ENCODE results near the gene CD99L2. TPM values are rescaled to one million over a fixed set of nuclear protein-coding genes. Genes with fewer than 3 reads are reported as not detected.

CD99L2 gene
- total and polyA plus RNA-seq, 8 donors = 35.0 to 45.6 (median 41.0) TPM

DNA sequence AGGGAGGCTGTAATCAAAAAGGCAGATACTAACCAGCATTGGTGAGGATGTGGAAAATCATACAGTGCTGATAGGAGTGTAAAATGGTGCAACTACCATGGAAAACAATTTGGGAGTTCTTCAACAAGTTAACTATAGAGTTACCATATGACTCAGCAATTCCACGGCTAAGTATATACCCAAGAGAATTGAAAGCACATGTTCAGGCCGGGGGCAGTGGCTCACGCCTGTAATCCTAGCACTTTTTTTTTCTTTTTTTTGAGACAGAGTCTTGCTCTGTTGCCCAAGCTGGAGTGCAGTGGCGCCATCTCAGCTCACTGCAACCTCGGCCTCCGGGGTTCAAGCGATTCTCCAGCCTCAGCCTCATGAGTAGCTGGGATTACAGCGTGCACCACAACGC lies 15.0 kb upstream of the CD99L2 start:
- intact Hi-C loops (cut with DNase I) = no loop called here
- H3K9me3 ChIP-seq = no peaks in the 10 kb centered on the region
- no peaks in the 10 kb centered on the region for H3K4me1 ChIP-seq
- TF ChIP-seq, protein P1, sequence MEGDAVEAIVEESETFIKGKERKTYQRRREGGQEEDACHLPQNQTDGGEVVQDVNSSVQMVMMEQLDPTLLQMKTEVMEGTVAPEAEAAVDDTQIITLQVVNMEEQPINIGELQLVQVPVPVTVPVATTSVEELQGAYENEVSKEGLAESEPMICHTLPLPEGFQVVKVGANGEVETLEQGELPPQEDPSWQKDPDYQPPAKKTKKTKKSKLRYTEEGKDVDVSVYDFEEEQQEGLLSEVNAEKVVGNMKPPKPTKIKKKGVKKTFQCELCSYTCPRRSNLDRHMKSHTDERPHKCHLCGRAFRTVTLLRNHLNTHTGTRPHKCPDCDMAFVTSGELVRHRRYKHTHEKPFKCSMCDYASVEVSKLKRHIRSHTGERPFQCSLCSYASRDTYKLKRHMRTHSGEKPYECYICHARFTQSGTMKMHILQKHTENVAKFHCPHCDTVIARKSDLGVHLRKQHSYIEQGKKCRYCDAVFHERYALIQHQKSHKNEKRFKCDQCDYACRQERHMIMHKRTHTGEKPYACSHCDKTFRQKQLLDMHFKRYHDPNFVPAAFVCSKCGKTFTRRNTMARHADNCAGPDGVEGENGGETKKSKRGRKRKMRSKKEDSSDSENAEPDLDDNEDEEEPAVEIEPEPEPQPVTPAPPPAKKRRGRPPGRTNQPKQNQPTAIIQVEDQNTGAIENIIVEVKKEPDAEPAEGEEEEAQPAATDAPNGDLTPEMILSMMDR (IDR thresholded peaks at IDR 0.05) = no peak
- no peaks in the 10 kb centered on the region for H3K27me3 ChIP-seq
- no peaks in the 10 kb centered on the region for H3K36me3 ChIP-seq
- no peak overlapping the region for H3K4me3 ChIP-seq
- ATAC-seq (no peak), DNase-seq (no peak)
- no peak overlapping the region for H3K27ac ChIP-seq

DNA sequence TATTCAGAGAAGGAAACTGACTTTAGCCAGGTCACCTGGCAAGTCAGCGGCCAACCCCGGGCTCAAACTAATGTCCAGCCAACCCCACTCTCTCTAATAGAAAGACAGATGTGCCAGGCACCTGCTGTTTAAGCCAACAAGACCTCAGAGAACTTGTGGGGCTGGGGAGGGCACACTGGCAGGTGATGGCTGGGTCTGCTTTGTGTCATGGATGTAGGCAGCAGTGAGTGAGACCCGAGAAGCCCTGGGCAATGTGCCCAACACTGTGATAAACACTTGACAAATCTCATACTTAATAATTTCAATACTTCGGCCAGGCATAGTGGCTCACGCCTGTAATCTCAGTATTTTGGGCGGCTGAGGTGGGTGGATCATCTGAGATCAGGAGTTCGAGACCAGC lies 9.0 kb upstream of the CD99L2 start:
- no peaks in the 10 kb centered on the region for H3K36me3 ChIP-seq
- H3K4me3 ChIP-seq = no peak overlapping the region
- intact Hi-C loops (cut with DNase I) = no loop called here
- TF ChIP-seq, protein P1 (IDR thresholded peaks at IDR 0.05) = no peak
- no peaks in the 10 kb centered on the region for H3K9me3 ChIP-seq
- no peaks in the 10 kb centered on the region for H3K4me1 ChIP-seq
- no peak overlapping the region for H3K27ac ChIP-seq
- DNase-seq (no peak), ATAC-seq (no peak)
- H3K27me3 ChIP-seq = no peaks in the 10 kb centered on the region

DNA sequence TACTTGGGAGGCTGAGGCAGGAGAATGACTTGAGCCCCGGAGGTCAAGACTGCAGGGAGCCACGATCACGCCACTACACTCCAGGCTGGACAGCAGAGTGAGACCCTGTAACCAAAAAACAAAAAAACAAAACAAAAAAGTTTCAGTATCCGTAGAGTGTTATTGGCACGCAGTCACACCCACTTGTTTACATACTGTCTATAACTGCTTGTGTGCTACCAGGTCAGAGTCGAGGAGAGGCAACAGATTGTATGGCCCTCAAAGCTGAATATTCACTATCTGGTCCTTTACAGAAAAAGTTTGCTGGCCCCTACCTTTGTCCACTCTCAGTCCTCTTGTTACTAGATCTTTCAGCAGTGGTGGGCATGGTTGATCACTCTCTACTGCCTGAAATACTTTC lies 8.2 kb upstream of the CD99L2 start:
- Histone ChIP-seq H3K36me3 (no peaks in the 10 kb centered on the region), H3K4me3 (no peak overlapping the region), H3K27me3 (no peaks in the 10 kb centered on the region), H3K9me3 (no peaks in the 10 kb centered on the region), H3K27ac (no peak overlapping the region), H3K4me1 (no peaks in the 10 kb centered on the region)
- intact Hi-C loops (cut with DNase I) = no loop called here
- TF ChIP-seq, protein P1 (IDR thresholded peaks at IDR 0.05) = no peak
- DNase-seq = no peak
- no peak for ATAC-seq

DNA sequence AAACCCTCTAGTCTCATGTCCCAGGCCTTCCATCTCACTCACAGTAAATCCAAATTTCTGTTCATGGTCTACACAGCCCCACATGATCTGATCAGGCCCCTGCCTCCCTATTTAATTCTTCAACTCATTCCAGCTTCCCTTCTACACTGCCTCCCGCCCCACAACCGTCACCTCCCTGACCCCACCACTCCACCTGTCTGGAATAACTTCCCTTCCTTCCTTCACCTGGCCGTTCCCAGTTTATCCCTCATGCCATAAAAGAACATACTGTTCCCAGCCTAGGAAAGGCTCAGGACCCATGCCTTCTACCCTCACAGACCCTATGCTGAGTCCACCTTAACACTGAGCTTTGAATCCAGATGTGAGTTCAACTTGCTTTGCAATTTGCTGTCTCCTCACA lies 6.8 kb upstream of the CD99L2 start:
- DNase-seq (no peak), ATAC-seq (no peak)
- no peaks in the 10 kb centered on the region for H3K36me3 ChIP-seq
- TF ChIP-seq, protein P1 (IDR thresholded peaks at IDR 0.05) = no peak
- intact Hi-C loops (cut with DNase I) = no loop called here
- no peak overlapping the region for H3K27ac ChIP-seq
- no peaks in the 10 kb centered on the region for H3K9me3 ChIP-seq
- no peaks in the 10 kb centered on the region for H3K4me1 ChIP-seq
- no peak overlapping the region for H3K4me3 ChIP-seq
- no peaks in the 10 kb centered on the region for H3K27me3 ChIP-seq

DNA sequence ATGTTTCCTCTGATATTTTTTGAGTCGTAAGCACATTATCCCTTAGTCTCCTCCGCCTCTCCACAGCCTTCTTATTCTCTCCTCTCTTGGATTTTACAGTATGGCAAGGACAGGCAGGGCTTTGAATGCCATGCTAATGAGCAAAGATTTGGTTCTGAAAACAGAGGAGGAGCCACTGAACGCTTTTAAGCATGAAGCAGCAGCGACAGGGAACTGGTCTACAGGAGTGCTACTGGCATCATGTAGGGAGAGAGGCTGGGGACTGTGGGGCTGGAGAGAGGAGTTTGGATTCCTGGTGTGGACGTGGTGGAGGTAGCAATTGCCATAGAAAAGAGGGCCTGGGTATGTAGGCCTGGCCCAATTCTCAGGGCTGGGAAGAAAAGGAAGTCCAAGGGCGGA lies 4.6 kb upstream of the CD99L2 start:
- Histone ChIP-seq H3K4me1 (no peaks in the 10 kb centered on the region), H3K27me3 (no peaks in the 10 kb centered on the region), H3K4me3 (no peak overlapping the region), H3K27ac (no peak overlapping the region), H3K9me3 (no peaks in the 10 kb centered on the region), H3K36me3 (no peaks in the 10 kb centered on the region)
- TF ChIP-seq, protein P1 (IDR thresholded peaks at IDR 0.05) = no peak
- no peak for DNase-seq
- no peak for ATAC-seq
- intact Hi-C loops (cut with DNase I) = no loop called here

Data from left lung (tissue), 10 donors.